ENCODE results near the gene PAX8. TPM values are rescaled to one million over a fixed set of nuclear protein-coding genes. Genes with fewer than 3 reads are reported as not detected.

The PAX8 gene
- total and polyA plus RNA-seq, 2 of the 13 experiments (the other 11 are each of a cell fraction or from before 2014, with no cell fraction given): 1.5 to 8.8 TPM

- no peak for TF ChIP-seq TCF12 (IDR thresholded peaks at IDR 0.05)
- TF ChIP-seq TCF12 (CRISPR knock-in tag; IDR thresholded peaks at IDR 0.05): no peak
- peak in 1 of 2 experiments; percentile 61; a peak in 1 of 4 replicates for TF ChIP-seq EP300 (IDR thresholded peaks at IDR 0.05; ENCODE audit: low read depth in 2 of 2, low read length in 2 of 2)
- TF ChIP-seq EP300 (CRISPR knock-in tag; IDR thresholded peaks at IDR 0.05; ENCODE audit: borderline replicate concordance): no peak; the same call in 1 of the 2 replicates
- TF ChIP-seq ATF4 (CRISPR knock-in tag; IDR thresholded peaks at IDR 0.05): no peak
- TF ChIP-seq CREM (IDR thresholded peaks at IDR 0.05): no peak; the same call in 1 of the 2 replicates
- TF ChIP-seq CREM (CRISPR knock-in tag; IDR thresholded peaks at IDR 0.05): no peak
- 0 out of 2 replicates have a peak, but pooled peaks have one; percentile 19 for TF ChIP-seq ZNF441 (CRISPR knock-in tag; IDR thresholded peaks at IDR 0.05; ENCODE audit: borderline replicate concordance)
- TF ChIP-seq NFE2L2 (IDR thresholded peaks at IDR 0.05; ENCODE audit: low read length): no peak
- no peak for TF ChIP-seq ZNF552 (CRISPR knock-in tag; IDR thresholded peaks at IDR 0.05; ENCODE audit: borderline replicate concordance)
- TF ChIP-seq TIGD3 (CRISPR knock-in tag; IDR thresholded peaks at IDR 0.05; ENCODE audit: borderline replicate concordance): peak; percentile 66; the same call in 1 of the 2 replicates
- peak; percentile 33; the same call in 1 of the 2 replicates for TF ChIP-seq ZNF281 (CRISPR knock-in tag; IDR thresholded peaks at IDR 0.05; ENCODE audit: borderline replicate concordance)
- no peak for TF ChIP-seq HHEX (CRISPR knock-in tag; IDR thresholded peaks at IDR 0.05)
- TF ChIP-seq ZNF432 (CRISPR knock-in tag; IDR thresholded peaks at IDR 0.05; ENCODE audit: borderline replicate concordance): no peak
- peak; percentile 99 for TF ChIP-seq ZSCAN25 (CRISPR knock-in tag; IDR thresholded peaks at IDR 0.05)
- no peak for TF ChIP-seq SMYD3 (CRISPR knock-in tag; IDR thresholded peaks at IDR 0.05)
- TF ChIP-seq ARID5B (CRISPR knock-in tag; IDR thresholded peaks at IDR 0.05): peak; percentile 67
- no peak for TF ChIP-seq ZFP36L2 (CRISPR knock-in tag; IDR thresholded peaks at IDR 0.05)
- TF ChIP-seq MTERF4 (CRISPR knock-in tag; IDR thresholded peaks at IDR 0.05): no peak
- no peak for TF ChIP-seq CENPT (CRISPR knock-in tag; IDR thresholded peaks at IDR 0.05; ENCODE audit: low read depth)
Measured at GRCh38 chr2:113219889-113220641, 58.7 kb downstream of the PAX8 start (continued).
